HCT116 (cell line): ENCODE measurements around the gene FNDC11. TPM values are rescaled to one million over a fixed set of nuclear protein-coding genes. Genes with fewer than 3 reads are reported as not detected.

ENCODE experiments used
- ATAC-seq: fragments of 200-7000 bp; cut with Tn5 transposase; 2 replicates; pipeline ENCODE4 v1.9.1; 2020; ENCODE audit warnings: mild to moderate bottlenecking, moderate library complexity
- BruUV-seq: library from RNA; stranded (reverse); fragments of 400-500 nt; replicated peaks from 2 replicates; lab custom pipeline; 2021; lab: Mats Ljungman, UMichigan
- CTCF ChIA-PET: fragments of 300-600 bp; sonication (Branson Sonifier 250); formaldehyde crosslinking; loops from one replicate; lab custom pipeline; 2021; ENCODE audit warnings: antibody characterized with exemption; lab: Charles Lee
- POLR2A ChIA-PET: fragments of 300-600, 350-600 bp; sonication (Branson Sonifier 250); formaldehyde crosslinking; loops from one replicate; lab custom pipeline; 2021; ENCODE audit warnings: antibody characterized with exemption; lab: Charles Lee
- RAD21 ChIA-PET, 2 experiments: fragments of 300-600 bp; sonication (Branson Sonifier 250); formaldehyde crosslinking; loops; one replicate each; lab custom pipeline; 2023; ENCODE audit warnings: low total read pairs in 2 of 2; ENCODE audit not compliant: uncharacterized antibody in 2 of 2, unreplicated experiment in 2 of 2, low non-redundant PET in 1 of 2; lab: Charles Lee
- DNase-seq: peaks from one replicate; pipeline ENCODE4 v3.0.0-alpha.2; 2010; ENCODE audit warnings: low read depth, low spot score
- H2AFZ ChIP-seq: fragments of 200-600 bp; shearing (Covaris generic), sonication (generic); 2 replicates; pipeline ENCODE4 v1.6.1; 2017; ENCODE audit warnings: low read depth, mixed run types, mixed read lengths, antibody characterized with exemption, low read length; ENCODE audit not compliant: poor library complexity, severe bottlenecking
- H3K27ac ChIP-seq: 2 replicates; pipeline ENCODE4 v1.5.1; 2012; ENCODE audit warnings: low read depth, low read length
- H3K27me3 ChIP-seq: fragments of 200-600 bp; sonication (generic); 2 replicates; pipeline ENCODE4 v1.6.1; 2016; ENCODE audit warnings: mixed run types, low read length, mixed read lengths; ENCODE audit not compliant: insufficient read depth
- H3K36me3 ChIP-seq, 2 experiments: fragments of 200-500 bp in 1 of 2; fragments of 200-600 bp in 1 of 2; sonication (Bioruptor generic) in 1 of 2; sonication (generic) in 1 of 2; 2 replicates each; pipeline versions ENCODE4 v1.5.1 to v1.6.1; 2014 to 2016; ENCODE audit warnings: low read length in 2 of 2, inconsistent platforms in 1 of 2, mixed read lengths in 1 of 2, mixed run types in 1 of 2; ENCODE audit not compliant: insufficient read depth in 2 of 2, control insufficient read depth in 1 of 2
- H3K4me1 ChIP-seq, 2 experiments: fragments of 200-600 bp in 1 of 2; sonication (generic) in 1 of 2; 2 replicates each; pipeline versions ENCODE4 v1.5.1 to v1.6.1; 2012 to 2017; ENCODE audit warnings: low read length in 2 of 2, inconsistent platforms in 1 of 2, mild to moderate bottlenecking in 1 of 2, mixed read lengths in 1 of 2, mixed run types in 1 of 2, moderate library complexity in 1 of 2; ENCODE audit not compliant: insufficient read depth in 2 of 2, control insufficient read depth in 1 of 2
- H3K4me2 ChIP-seq: fragments of 200-600 bp; sonication (generic); 2 replicates; pipeline ENCODE4 v1.6.1; 2017; ENCODE audit warnings: mixed run types, low read length, mixed read lengths
- H3K4me3 ChIP-seq, 2 experiments: fragments of 200-600 bp in 1 of 2; sonication (generic) in 1 of 2; replicated peaks in 1 of 2; 2 replicates each; pipeline ENCODE4 v1.5.1; 2011 to 2016; ENCODE audit warnings: low read length in 2 of 2, control low read depth in 1 of 2, low read depth in 1 of 2, mild to moderate bottlenecking in 1 of 2, mixed read lengths in 1 of 2, mixed run types in 1 of 2
- H3K79me2 ChIP-seq: fragments of 200-600 bp; sonication (generic); 2 replicates; pipeline ENCODE4 v1.6.1; 2017; ENCODE audit warnings: mild to moderate bottlenecking, mixed run types, low read length, moderate library complexity, mixed read lengths; ENCODE audit not compliant: insufficient read depth
- H3K9ac ChIP-seq: fragments of 200-600 bp; sonication (generic); 2 replicates; pipeline ENCODE4 v1.6.1; 2016; ENCODE audit warnings: low read length, mixed read lengths
- H3K9me2 ChIP-seq: fragments of 200-600 bp; sonication (generic), shearing (Covaris generic); 2 replicates; pipeline ENCODE4 v1.6.1; 2017; ENCODE audit warnings: mixed run types, mild to moderate bottlenecking, moderate library complexity; ENCODE audit not compliant: insufficient read depth
- H3K9me3 ChIP-seq, 2 experiments: fragments of 200-500 bp in 1 of 2; fragments of 200-600 bp in 1 of 2; sonication (Bioruptor generic) in 1 of 2; sonication (generic) in 1 of 2; 2 replicates each; pipeline ENCODE4 v1.6.1; 2014 to 2017; ENCODE audit warnings: low read length in 2 of 2, mixed read lengths in 2 of 2, inconsistent platforms in 1 of 2, low read depth in 1 of 2, mild to moderate bottlenecking in 1 of 2, mixed run types in 1 of 2, moderate library complexity in 1 of 2; ENCODE audit not compliant: control insufficient read depth in 1 of 2, insufficient read depth in 1 of 2
- H4K20me1 ChIP-seq: fragments of 200-600 bp; sonication (generic), shearing (Covaris generic); 2 replicates; pipeline ENCODE4 v1.6.1; 2017; ENCODE audit warnings: mixed run types, mild to moderate bottlenecking, moderate library complexity; ENCODE audit not compliant: insufficient read depth
- CEBPB ChIP-seq: IDR thresholded peaks from 2 replicates; pipeline ENCODE4 v1.6.1; 2012; ENCODE audit warnings: low read depth
- EZH2 ChIP-seq: fragments of 200-600 bp; sonication (generic); IDR thresholded peaks from 2 replicates; pipeline ENCODE4 v1.6.1; 2017; ENCODE audit warnings: antibody characterized with exemption, mixed run types
- POLR2AphosphoS5 ChIP-seq: IDR thresholded peaks from 2 replicates; pipeline ENCODE4 v1.6.1; 2011; ENCODE audit warnings: mild to moderate bottlenecking, low read depth, low read length, moderate library complexity
- RAD21 ChIP-seq: IDR thresholded peaks from 2 replicates; pipeline ENCODE4 v1.6.1; 2012; ENCODE audit warnings: low read depth, mild to moderate bottlenecking
- SIN3A ChIP-seq: IDR thresholded peaks from 2 replicates; pipeline ENCODE4 v1.6.1; 2012; ENCODE audit warnings: low read depth
- YY1 ChIP-seq: IDR thresholded peaks from 2 replicates; pipeline ENCODE4 v1.6.1; 2011; ENCODE audit warnings: low read length, low read depth, moderate library complexity, mild to moderate bottlenecking; ENCODE audit not compliant: insufficient replicate concordance; ENCODE audit errors: extremely low read depth
- ZFX ChIP-seq: fragments of 450-650 bp; IDR thresholded peaks from 2 replicates; pipeline ENCODE4 v1.6.1; 2017
- intact Hi-C: fragments of 100-400 bp; cut with micrococcal nuclease; formaldehyde crosslinking; loops from 2 replicates; pipeline ENCODE4 v1.10.0; 2022
- total RNA-seq: library from RNA; stranded (reverse); gene quantifications from one replicate; pipeline ENCODE4 v1.2.1, GENCODE V29; 2021; ENCODE audit not compliant: unreplicated experiment
- TF ChIP-seq, protein P1 (sequence below), 3 experiments: fragments of 200-600 bp in 1 of 3; sonication (generic) in 1 of 3; IDR thresholded peaks in 2 of 3; conservative IDR thresholded peaks in 1 of 3; 2 replicates each; pipeline ENCODE4 v1.5.1; 2012 to 2017; ENCODE audit warnings: low read depth in 2 of 3, low read length in 2 of 3, antibody characterized with exemption in 1 of 3, borderline replicate concordance in 1 of 3, control low read depth in 1 of 3, mild to moderate bottlenecking in 1 of 3, mixed read lengths in 1 of 3, mixed run types in 1 of 3, moderate library complexity in 1 of 3; ENCODE audit not compliant: insufficient read depth in 1 of 3
- TF ChIP-seq, protein P2 (sequence below): IDR thresholded peaks from 2 replicates; pipeline ENCODE4 v1.6.1; 2012
- TF ChIP-seq, protein P3 (sequence below): IDR thresholded peaks from 2 replicates; pipeline ENCODE4 v1.6.1; 2012; ENCODE audit warnings: low read depth

Gene FNDC11
- total RNA-seq, 1 experiment from 2014 or later = 5.5 TPM

DNA sequence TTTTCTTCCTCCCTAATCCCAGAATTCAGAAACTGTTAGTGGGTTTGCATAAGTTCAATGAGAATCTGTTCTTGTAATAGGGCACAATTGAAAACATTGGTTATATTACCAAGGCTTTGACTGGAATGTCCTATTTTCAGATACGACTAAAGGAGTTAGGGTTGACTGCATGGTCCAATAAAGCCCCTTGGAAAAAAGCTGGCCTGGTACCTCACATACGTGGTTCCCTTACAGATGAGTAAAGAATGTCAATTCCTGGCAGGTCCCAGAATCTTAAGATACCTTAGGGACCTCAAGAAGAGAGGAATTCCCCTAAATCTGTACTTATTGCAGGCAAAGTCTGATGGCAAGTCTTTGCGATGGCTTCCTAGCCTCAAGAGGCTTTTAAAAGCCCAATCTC, 28.8 kb upstream of the FNDC11 start:
- peaks cover 21% of the 10 kb centered on the region for H3K79me2 ChIP-seq
- DNase-seq (no peak), ATAC-seq (no peak)
- no peak overlapping the region for H3K9ac ChIP-seq
- no peak overlapping the region for H3K4me2 ChIP-seq
- peaks cover 5 to 7% of the 10 kb centered on the region in 2 experiments; a peak in 2 of 4 replicates for H3K9me3 ChIP-seq
- peaks cover 8 to 33% of the 10 kb centered on the region in 2 experiments; a peak in 3 of 4 replicates for H3K4me1 ChIP-seq
- no peaks in the 10 kb centered on the region for H3K9me2 ChIP-seq
- no peak overlapping the region for H2AFZ ChIP-seq
- no TSS peak for BruUV-seq
- TF ChIP-seq YY1 (no peak), POLR2AphosphoS5 (no peak; the same call in 1 of the 2 replicates), SIN3A (0 out of 2 replicates have a peak, but pooled peaks have one; percentile 19), CEBPB (no peak)
- no peaks in the 10 kb centered on the region for H3K27me3 ChIP-seq
- H3K27ac ChIP-seq = no peak overlapping the region
- H4K20me1 ChIP-seq = no peaks in the 10 kb centered on the region
- RAD21 ChIA-PET = no interaction called here
- POLR2A ChIA-PET = interaction anchor here (0.8 kb wide), 1 partner anchor 28 kb away, joined by 3 read pairs; no protein-coding TSS in a partner anchor
- CTCF ChIA-PET = no interaction called here
- intact Hi-C loops = no loop called here
- H3K4me3 ChIP-seq = no peak overlapping the region
- peaks cover 6 to 24% of the 10 kb centered on the region in 2 experiments for H3K36me3 ChIP-seq

DNA sequence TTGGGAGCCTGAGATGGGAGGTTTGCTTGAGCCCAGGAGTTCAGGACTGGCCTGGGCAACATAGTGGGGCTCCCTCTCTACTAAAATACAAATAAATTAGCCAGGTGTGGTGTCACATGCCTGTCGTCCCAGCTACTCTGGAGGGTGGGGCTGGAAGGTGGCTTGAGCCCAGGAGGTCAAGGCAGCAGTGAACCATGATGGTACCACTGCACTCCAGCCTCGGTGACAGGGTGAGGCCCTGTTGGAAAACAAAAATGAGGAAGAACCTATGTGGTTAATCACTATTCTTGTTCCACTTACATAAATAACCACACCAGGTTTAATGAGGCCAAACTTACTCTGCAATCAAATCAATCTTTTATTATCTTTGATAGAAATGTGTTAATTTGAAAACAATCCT, 28.0 kb upstream of the FNDC11 start:
- Histone ChIP-seq H3K79me2 (peaks cover 20% of the 10 kb centered on the region), H2AFZ (no peak overlapping the region), H3K9ac (no peak overlapping the region), H3K4me2 (no peak overlapping the region), H4K20me1 (no peaks in the 10 kb centered on the region), H3K27me3 (no peaks in the 10 kb centered on the region), H3K4me1 (peaks cover 8 to 33% of the 10 kb centered on the region in 2 experiments; a peak in 3 of 4 replicates), H3K27ac (no peak overlapping the region), H3K9me2 (no peaks in the 10 kb centered on the region), H3K9me3 (peaks cover 5 to 7% of the 10 kb centered on the region in 2 experiments; a peak in 2 of 4 replicates), H3K36me3 (peaks cover 6 to 24% of the 10 kb centered on the region in 2 experiments), H3K4me3 (no peak overlapping the region)
- ATAC-seq (peak; percentile 13), DNase-seq (no peak)
- no TSS peak for BruUV-seq
- intact Hi-C loops = no loop called here
- POLR2A ChIA-PET = interaction anchor here (0.8 kb wide), 1 partner anchor 29 kb away, joined by 3 read pairs; no protein-coding TSS in a partner anchor
- RAD21 ChIA-PET = no interaction called here
- TF ChIP-seq RAD21 = no peak
- TF ChIP-seq, protein P1, sequence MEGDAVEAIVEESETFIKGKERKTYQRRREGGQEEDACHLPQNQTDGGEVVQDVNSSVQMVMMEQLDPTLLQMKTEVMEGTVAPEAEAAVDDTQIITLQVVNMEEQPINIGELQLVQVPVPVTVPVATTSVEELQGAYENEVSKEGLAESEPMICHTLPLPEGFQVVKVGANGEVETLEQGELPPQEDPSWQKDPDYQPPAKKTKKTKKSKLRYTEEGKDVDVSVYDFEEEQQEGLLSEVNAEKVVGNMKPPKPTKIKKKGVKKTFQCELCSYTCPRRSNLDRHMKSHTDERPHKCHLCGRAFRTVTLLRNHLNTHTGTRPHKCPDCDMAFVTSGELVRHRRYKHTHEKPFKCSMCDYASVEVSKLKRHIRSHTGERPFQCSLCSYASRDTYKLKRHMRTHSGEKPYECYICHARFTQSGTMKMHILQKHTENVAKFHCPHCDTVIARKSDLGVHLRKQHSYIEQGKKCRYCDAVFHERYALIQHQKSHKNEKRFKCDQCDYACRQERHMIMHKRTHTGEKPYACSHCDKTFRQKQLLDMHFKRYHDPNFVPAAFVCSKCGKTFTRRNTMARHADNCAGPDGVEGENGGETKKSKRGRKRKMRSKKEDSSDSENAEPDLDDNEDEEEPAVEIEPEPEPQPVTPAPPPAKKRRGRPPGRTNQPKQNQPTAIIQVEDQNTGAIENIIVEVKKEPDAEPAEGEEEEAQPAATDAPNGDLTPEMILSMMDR (IDR thresholded peaks at IDR 0.05 in 2 of 3, conservative IDR thresholded peaks at IDR 0.05 in 1 of 3; ENCODE audit: borderline replicate concordance in 1 of 3, insufficient read depth in 1 of 3, low read depth in 2 of 3, low read length in 2 of 3) = no peak
- TF ChIP-seq, protein P2, sequence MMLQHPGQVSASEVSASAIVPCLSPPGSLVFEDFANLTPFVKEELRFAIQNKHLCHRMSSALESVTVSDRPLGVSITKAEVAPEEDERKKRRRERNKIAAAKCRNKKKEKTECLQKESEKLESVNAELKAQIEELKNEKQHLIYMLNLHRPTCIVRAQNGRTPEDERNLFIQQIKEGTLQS = no peak
- TF ChIP-seq EZH2 = no peak
- TF ChIP-seq CEBPB = no peak
- TF ChIP-seq POLR2AphosphoS5 = peak; percentile 51; the same call in 1 of the 2 replicates
- no peak for TF ChIP-seq ZFX
- TF ChIP-seq, protein P3, sequence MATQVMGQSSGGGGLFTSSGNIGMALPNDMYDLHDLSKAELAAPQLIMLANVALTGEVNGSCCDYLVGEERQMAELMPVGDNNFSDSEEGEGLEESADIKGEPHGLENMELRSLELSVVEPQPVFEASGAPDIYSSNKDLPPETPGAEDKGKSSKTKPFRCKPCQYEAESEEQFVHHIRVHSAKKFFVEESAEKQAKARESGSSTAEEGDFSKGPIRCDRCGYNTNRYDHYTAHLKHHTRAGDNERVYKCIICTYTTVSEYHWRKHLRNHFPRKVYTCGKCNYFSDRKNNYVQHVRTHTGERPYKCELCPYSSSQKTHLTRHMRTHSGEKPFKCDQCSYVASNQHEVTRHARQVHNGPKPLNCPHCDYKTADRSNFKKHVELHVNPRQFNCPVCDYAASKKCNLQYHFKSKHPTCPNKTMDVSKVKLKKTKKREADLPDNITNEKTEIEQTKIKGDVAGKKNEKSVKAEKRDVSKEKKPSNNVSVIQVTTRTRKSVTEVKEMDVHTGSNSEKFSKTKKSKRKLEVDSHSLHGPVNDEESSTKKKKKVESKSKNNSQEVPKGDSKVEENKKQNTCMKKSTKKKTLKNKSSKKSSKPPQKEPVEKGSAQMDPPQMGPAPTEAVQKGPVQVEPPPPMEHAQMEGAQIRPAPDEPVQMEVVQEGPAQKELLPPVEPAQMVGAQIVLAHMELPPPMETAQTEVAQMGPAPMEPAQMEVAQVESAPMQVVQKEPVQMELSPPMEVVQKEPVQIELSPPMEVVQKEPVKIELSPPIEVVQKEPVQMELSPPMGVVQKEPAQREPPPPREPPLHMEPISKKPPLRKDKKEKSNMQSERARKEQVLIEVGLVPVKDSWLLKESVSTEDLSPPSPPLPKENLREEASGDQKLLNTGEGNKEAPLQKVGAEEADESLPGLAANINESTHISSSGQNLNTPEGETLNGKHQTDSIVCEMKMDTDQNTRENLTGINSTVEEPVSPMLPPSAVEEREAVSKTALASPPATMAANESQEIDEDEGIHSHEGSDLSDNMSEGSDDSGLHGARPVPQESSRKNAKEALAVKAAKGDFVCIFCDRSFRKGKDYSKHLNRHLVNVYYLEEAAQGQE = no peak
- CTCF ChIA-PET = no interaction called here
